Measurements from ENCODE around the gene DSTYK. TPM values are rescaled to one million over a fixed set of nuclear protein-coding genes. Genes with fewer than 3 reads are reported as not detected.

The DSTYK gene
- total RNA-seq, 4 donors from 2014 or later = 12.9 to 21.1 (median 17.5) TPM

DNA sequence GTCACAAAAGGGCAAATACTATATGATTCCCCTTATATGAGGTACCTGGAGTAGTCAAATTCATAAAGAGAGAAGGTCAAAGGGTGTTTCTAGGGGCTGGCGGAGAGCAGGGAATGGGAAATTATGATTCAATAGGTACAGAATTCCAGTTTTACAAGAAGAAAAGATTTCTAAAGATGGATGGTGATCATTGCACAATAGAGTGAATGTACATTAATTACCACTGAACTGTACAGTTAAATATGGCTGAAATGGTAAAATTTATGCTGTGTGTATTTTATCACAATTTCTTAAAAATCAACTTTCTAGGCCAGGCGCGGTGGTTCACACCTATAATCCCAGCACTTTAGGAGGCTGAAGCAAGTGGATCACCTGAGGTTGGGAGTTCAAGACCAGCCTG lies 109.1 kb downstream of the DSTYK start:
- Histone ChIP-seq H3K27ac (no peak overlapping the region), H3K4me3 (replicated peaks in 1 of 3) (no peak overlapping the region), H3K4me1 (no peaks in the 10 kb centered on the region), H3K36me3 (peaks cover 70 to 72% of the 10 kb centered on the region in 2 donors), H3K9me3 (no peaks in the 10 kb centered on the region), H3K27me3 (no peaks in the 10 kb centered on the region)
- DNase-seq = no peak
- intact Hi-C loops (cut with DNase I) = no loop called here
- WGBS, 2 donors = 97 to 98% methylated on average over 3 of the region's 3 CpGs
- no peak for TF ChIP-seq POLR2A (IDR thresholded peaks at IDR 0.05)
- TF ChIP-seq, protein P1, sequence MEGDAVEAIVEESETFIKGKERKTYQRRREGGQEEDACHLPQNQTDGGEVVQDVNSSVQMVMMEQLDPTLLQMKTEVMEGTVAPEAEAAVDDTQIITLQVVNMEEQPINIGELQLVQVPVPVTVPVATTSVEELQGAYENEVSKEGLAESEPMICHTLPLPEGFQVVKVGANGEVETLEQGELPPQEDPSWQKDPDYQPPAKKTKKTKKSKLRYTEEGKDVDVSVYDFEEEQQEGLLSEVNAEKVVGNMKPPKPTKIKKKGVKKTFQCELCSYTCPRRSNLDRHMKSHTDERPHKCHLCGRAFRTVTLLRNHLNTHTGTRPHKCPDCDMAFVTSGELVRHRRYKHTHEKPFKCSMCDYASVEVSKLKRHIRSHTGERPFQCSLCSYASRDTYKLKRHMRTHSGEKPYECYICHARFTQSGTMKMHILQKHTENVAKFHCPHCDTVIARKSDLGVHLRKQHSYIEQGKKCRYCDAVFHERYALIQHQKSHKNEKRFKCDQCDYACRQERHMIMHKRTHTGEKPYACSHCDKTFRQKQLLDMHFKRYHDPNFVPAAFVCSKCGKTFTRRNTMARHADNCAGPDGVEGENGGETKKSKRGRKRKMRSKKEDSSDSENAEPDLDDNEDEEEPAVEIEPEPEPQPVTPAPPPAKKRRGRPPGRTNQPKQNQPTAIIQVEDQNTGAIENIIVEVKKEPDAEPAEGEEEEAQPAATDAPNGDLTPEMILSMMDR (IDR thresholded peaks at IDR 0.05) = no peak

DNA sequence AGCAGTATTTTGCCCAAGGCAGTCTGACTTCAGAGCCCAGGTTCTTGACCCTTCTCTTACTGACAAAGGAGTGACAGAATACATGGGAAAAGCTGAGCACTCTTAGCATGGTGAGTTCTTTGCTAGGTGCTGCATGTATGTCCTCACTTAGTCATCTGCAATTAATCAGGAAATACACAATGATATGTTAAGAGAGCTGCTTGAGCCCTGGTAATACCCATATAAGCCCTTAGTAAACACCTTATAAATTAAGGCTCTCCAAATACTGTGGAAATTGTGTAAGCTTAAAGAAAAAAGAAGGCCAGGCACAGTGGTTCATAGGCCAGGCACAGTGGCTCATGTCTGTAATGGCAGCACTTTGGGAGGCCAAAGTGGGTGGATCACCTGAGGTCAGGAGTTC lies 113.3 kb downstream of the DSTYK start:
- no peak for TF ChIP-seq POLR2A (IDR thresholded peaks at IDR 0.05)
- TF ChIP-seq, protein P1 (IDR thresholded peaks at IDR 0.05) = no peak
- Histone ChIP-seq H3K36me3 (peaks cover 87 to 92% of the 10 kb centered on the region in 2 donors), H3K9me3 (no peaks in the 10 kb centered on the region), H3K27ac (no peak overlapping the region), H3K27me3 (no peaks in the 10 kb centered on the region), H3K4me1 (no peaks in the 10 kb centered on the region), H3K4me3 (replicated peaks in 1 of 3) (no peak overlapping the region)
- DNase-seq = no peak
- intact Hi-C loops (cut with DNase I) = no loop called here

DNA sequence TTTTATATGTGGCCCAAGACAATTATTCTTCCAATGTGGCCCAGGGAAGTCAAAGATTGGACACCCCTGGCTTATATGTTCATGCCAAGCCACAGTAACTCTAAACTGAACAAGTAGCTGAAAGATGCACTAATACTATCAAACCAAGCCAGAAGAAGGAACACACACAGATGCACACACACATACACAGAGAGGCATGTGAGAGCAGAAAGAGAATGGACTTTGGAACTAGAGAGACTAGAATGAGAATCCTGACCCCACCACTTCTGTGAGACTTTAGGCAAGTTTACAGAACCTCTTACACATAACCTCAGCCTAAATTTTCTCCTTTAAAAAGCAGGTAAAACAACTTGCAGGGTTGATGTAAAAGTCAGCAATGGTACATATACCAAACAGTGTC lies 116.1 kb downstream of the DSTYK start:
- Histone ChIP-seq H3K4me1 (no peaks in the 10 kb centered on the region), H3K27me3 (no peaks in the 10 kb centered on the region), H3K36me3 (peaks cover 61 to 67% of the 10 kb centered on the region in 2 donors), H3K4me3 (replicated peaks in 1 of 3) (no peak overlapping the region), H3K27ac (no peak overlapping the region), H3K9me3 (no peaks in the 10 kb centered on the region)
- intact Hi-C loops (cut with DNase I) = no loop called here
- TF ChIP-seq, protein P1 (IDR thresholded peaks at IDR 0.05) = no peak
- TF ChIP-seq POLR2A (IDR thresholded peaks at IDR 0.05) = no peak
- no peak for DNase-seq

Other genes with a start within 250 kb of the DSTYK start
- under 1 TPM in 3 of 4 donors, not detected in 1; 0.20 to 0.45 (median 0.27) TPM for gene CNTN2, start 168.5 kb downstream of the DSTYK start, total RNA-seq
- 1 to 10 TPM in 2 of 4 donors, under 1 TPM in 2; 0.59 to 3.9 (median 1.5) TPM for gene TMEM81, start 127.2 kb downstream of the DSTYK start, total RNA-seq
- 10 to 100 TPM; 19.4 to 86.5 (median 41.6) TPM for gene RBBP5, start 89.7 kb downstream of the DSTYK start, total RNA-seq
- gene TMCC2, start 16.2 kb upstream of the DSTYK start, total RNA-seq = 1 to 10 TPM; 2.3 to 3.6 (median 3.1) TPM
- 10 to 100 TPM; 16.8 to 41.0 (median 26.8) TPM for gene NUAK2, start 110.0 kb upstream of the DSTYK start, total RNA-seq
- gene KLHDC8A, start 145.2 kb upstream of the DSTYK start, total RNA-seq = 1 to 10 TPM; 1.1 to 2.0 (median 1.5) TPM
- 1 to 10 TPM in 3 of 4 donors, under 1 TPM in 1; 0.67 to 7.3 (median 6.0) TPM for gene LEMD1, start 210.4 kb upstream of the DSTYK start, total RNA-seq
- gene BLACAT1, start 244.3 kb upstream of the DSTYK start, total RNA-seq = 1 to 10 TPM; 2.3 to 4.2 (median 3.2) TPM

All from thyroid gland (tissue), 4 donors.